B cell (primary cell): Measurements from ENCODE around the gene TSPO. TPM values are rescaled to one million over a fixed set of nuclear protein-coding genes. Genes with fewer than 3 reads are reported as not detected.

ENCODE experiments used
- ATAC-seq: fragments of 200-7000 bp; cut with Tn5 transposase; one replicate; pipeline ENCODE4 v1.10.0; 2021; ENCODE audit warnings: low read depth, mild to moderate bottlenecking, moderate number of reproducible peaks, moderate library complexity
- CTCF ChIA-PET: fragments of 350-600 bp; sonication (Branson Sonifier 250); formaldehyde crosslinking; loops from one replicate; lab custom pipeline; 2021; ENCODE audit warnings: antibody characterized with exemption, inconsistent platforms; lab: Charles Lee
- POLR2A ChIA-PET: fragments of 350-600 bp; sonication (Branson Sonifier 250); formaldehyde crosslinking; loops from one replicate; lab custom pipeline; 2021; ENCODE audit warnings: antibody characterized with exemption; lab: Charles Lee
- DNase-seq: peaks from one replicate; pipeline ENCODE4 v3.0.0; 2013
- H2AFZ ChIP-seq: 2 replicates; pipeline ENCODE4 v1.6.1; 2012; ENCODE audit warnings: mild to moderate bottlenecking, low read depth, low read length; ENCODE audit not compliant: insufficient read depth, poor library complexity, severe bottlenecking
- H3K27ac ChIP-seq, 2 donors: 1 replicate in 1 of 2; 2 replicates in 1 of 2; pipeline ENCODE4 v1.5.1; 2012 to 2013; ENCODE audit warnings: low read length in 2 of 2, mild to moderate bottlenecking in 2 of 2, moderate library complexity in 1 of 2
- H3K27me3 ChIP-seq, 4 experiments: fragments of 200-600 bp in 1 of 4; sonication (generic) in 1 of 4; replicated peaks in 1 of 4; 1 replicate in 2 of 4; 2 replicates in 2 of 4; pipeline versions ENCODE4 v1.6.1 to v1.7.0; 2013 to 2016; ENCODE audit warnings: low read length in 3 of 4, mild to moderate bottlenecking in 2 of 4, mixed read lengths in 1 of 4, moderate library complexity in 1 of 4; ENCODE audit not compliant: insufficient read depth in 4 of 4, control insufficient read depth in 3 of 4; ENCODE audit errors: control extremely low read depth in 1 of 4
- H3K36me3 ChIP-seq, 2 experiments: replicated peaks in 1 of 2; 1 replicate in 1 of 2; 2 replicates in 1 of 2; pipeline versions ENCODE4 v1.6.1 to v1.7.1; 2013; ENCODE audit warnings: low read length in 1 of 2; ENCODE audit not compliant: insufficient read depth in 2 of 2, control insufficient read depth in 1 of 2; ENCODE audit errors: control extremely low read depth in 1 of 2, extremely low read depth in 1 of 2
- H3K4me1 ChIP-seq, 2 donors: fragments of 200-600 bp in 1 of 2; sonication (generic) in 1 of 2; 1 replicate in 1 of 2; 2 replicates in 1 of 2; pipeline versions ENCODE4 v1.5.1 to v1.6.1; 2013 to 2017; ENCODE audit warnings: low read length in 2 of 2; ENCODE audit not compliant: control insufficient read depth in 2 of 2, insufficient read depth in 2 of 2
- H3K4me2 ChIP-seq: replicated peaks from 2 replicates; pipeline ENCODE3; 2012; ENCODE audit warnings: mild to moderate bottlenecking, low read depth, low read length; ENCODE audit not compliant: poor library complexity, severe bottlenecking
- H3K4me3 ChIP-seq, 5 experiments: fragments of 200-600 bp in 1 of 5; sonication (generic) in 1 of 5; 1 replicate in 3 of 5; 2 replicates in 2 of 5; pipeline versions ENCODE4 v1.5.1 to v1.7.0; 2011 to 2016; ENCODE audit warnings: low read length in 4 of 5, mild to moderate bottlenecking in 4 of 5, low read depth in 2 of 5, control low read depth in 1 of 5, moderate library complexity in 1 of 5; ENCODE audit not compliant: insufficient read depth in 1 of 5; ENCODE audit errors: control extremely low read depth in 1 of 5, extremely low read depth in 1 of 5
- H3K79me2 ChIP-seq: fragments of 200-600 bp; sonication (generic); one replicate; pipeline ENCODE4 v1.6.0; 2016; ENCODE audit warnings: low read length; ENCODE audit not compliant: control insufficient read depth, insufficient read depth
- H3K9ac ChIP-seq: fragments of 200-600 bp; sonication (generic); 2 replicates; pipeline ENCODE4 v1.6.1; 2017; ENCODE audit warnings: mild to moderate bottlenecking, low read length, moderate library complexity
- H3K9me3 ChIP-seq, 3 donors: one replicate each; pipeline versions ENCODE4 v1.6.1 to v1.7.1; 2013; ENCODE audit warnings: low read length in 2 of 3; ENCODE audit not compliant: control insufficient read depth in 2 of 3, insufficient read depth in 1 of 3; ENCODE audit errors: control extremely low read depth in 1 of 3
- H4K20me1 ChIP-seq: 2 replicates; pipeline ENCODE4 v1.6.0; 2012; ENCODE audit warnings: mild to moderate bottlenecking, low read length; ENCODE audit not compliant: insufficient read depth, control insufficient read depth, poor library complexity, severe bottlenecking
- H3K27ac Mint-ChIP-seq: one replicate; pipeline ENCODE4 v1.8.0; 2021; ENCODE audit warnings: mixed read lengths
- H3K27me3 Mint-ChIP-seq: one replicate; pipeline ENCODE4 v1.8.0; 2021; ENCODE audit warnings: mixed read lengths
- H3K4me1 Mint-ChIP-seq: one replicate; pipeline ENCODE4 v1.8.0; 2021; ENCODE audit warnings: mixed read lengths
- H3K4me3 Mint-ChIP-seq: one replicate; pipeline ENCODE4 v1.8.0; 2021; ENCODE audit warnings: mixed read lengths
- H3K9me3 Mint-ChIP-seq: one replicate; pipeline ENCODE4 v1.8.0; 2022; ENCODE audit warnings: mixed read lengths; ENCODE audit not compliant: insufficient read depth
- EZH2 ChIP-seq: IDR thresholded peaks from 2 replicates; pipeline ENCODE4 v1.6.1; 2012; ENCODE audit warnings: borderline replicate concordance, low read depth, mild to moderate bottlenecking, moderate library complexity, low read length; ENCODE audit not compliant: insufficient read depth, poor library complexity, severe bottlenecking
- WGBS: methylation state at CpG from one replicate; pipeline ENCODE4 v1.1.5; 2013; ENCODE audit warnings: missing lambda C conversion rate; ENCODE audit not compliant: insufficient coverage; 5-methylcytosine and 5-hydroxymethylcytosine counted together
- intact Hi-C: fragments of 100-400 bp; cut with micrococcal nuclease; formaldehyde crosslinking; loops from one replicate; pipeline ENCODE4 v1.10.0; 2022
- polyA plus RNA-seq: library from polyadenylated mRNA; depleted of rRNA; stranded (reverse); fragments of >200 nt; gene quantifications from 2 replicates; pipeline ENCODE4 v1.2.3, GENCODE V29; 2012
- total RNA-seq, 2 donors: library from RNA; stranded (reverse); fragments of 120-200 nt in 1 of 2; gene quantifications; 1 replicate in 1 of 2; 2 replicates in 1 of 2; pipeline versions ENCODE4 v1.2.3 to v1.2.4, GENCODE V29; 2013 to 2022
- TF ChIP-seq, protein P1 (sequence below): fragments of 200-600 bp; IDR thresholded peaks from one replicate; pipeline ENCODE4 v1.8.0; 2022; ENCODE audit warnings: antibody characterized with exemption, mild to moderate bottlenecking

TSPO gene
- total and polyA plus RNA-seq, 2 donors (not counting 1 experiment from before 2014, with no cell fraction given) = 54.9 to 94.2 TPM

DNA sequence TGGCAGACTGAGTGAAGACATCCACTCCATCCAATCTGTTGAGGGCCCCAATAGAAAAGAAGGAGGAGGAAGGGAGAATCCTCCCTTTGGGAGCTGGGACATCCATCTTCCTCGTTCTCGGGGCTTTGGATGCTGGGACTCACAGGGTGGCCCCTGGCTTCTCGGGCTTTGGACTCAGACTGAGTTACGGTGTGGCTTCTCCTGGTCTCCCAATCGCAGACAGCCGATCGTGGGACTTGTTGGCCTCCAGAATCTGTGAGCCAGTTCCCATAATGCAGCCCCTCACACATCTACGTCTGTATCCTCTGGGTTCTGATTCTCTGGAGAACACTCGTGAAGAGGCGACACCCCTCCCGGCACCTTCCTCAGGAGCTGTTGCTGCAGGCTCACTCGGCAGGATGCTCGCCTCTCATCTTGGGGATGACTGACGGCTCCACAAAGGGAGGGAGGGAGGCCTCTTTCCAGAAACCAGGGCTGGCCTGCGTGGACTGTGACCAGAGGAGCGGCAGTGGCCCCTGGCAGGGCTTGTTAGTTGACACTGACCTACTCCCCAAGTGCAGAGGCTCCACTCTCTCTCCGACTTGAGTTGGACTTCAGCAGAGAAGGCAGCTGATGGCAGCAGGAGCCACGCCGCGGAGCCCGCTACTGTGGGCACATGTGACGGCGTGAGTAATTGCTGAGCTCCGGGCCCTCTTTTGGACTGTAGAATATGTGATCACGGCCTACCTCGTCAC, 50.3 kb downstream of the TSPO start:
- 95% methylated on average over 26 of the region's 26 CpGs for WGBS
- Histone ChIP-seq H3K4me1 (peaks cover 0 to 5% of the 10 kb centered on the region in 2 donors), H3K27ac (no peak overlapping the region), H2AFZ (no peak overlapping the region), H3K9ac (no peak overlapping the region), H4K20me1 (no peaks in the 10 kb centered on the region), H3K36me3 (no peaks in the 10 kb centered on the region), H3K27me3 (peaks cover 0 to 4% (median 1%) of the 10 kb centered on the region in 4 experiments), H3K4me2 (no peak overlapping the region), H3K4me3 (no peak overlapping the region), H3K79me2 (no peaks in the 10 kb centered on the region), H3K9me3 (no peaks in the 10 kb centered on the region)
- Mint-ChIP-seq H3K4me3 (no peak overlapping the region), H3K27me3 (peaks cover 15% of the 10 kb centered on the region), H3K9me3 (no peaks in the 10 kb centered on the region), H3K27ac (no peak overlapping the region), H3K4me1 (peaks cover 3% of the 10 kb centered on the region)
- intact Hi-C loops = no loop called here
- ATAC-seq = no peak
- CTCF ChIA-PET = no interaction called here
- no peak for DNase-seq
- POLR2A ChIA-PET = interaction anchor here (0.7 kb wide), 1 partner anchor 11 kb away, joined by 4 read pairs; no protein-coding TSS in a partner anchor
- TF ChIP-seq, protein P1, sequence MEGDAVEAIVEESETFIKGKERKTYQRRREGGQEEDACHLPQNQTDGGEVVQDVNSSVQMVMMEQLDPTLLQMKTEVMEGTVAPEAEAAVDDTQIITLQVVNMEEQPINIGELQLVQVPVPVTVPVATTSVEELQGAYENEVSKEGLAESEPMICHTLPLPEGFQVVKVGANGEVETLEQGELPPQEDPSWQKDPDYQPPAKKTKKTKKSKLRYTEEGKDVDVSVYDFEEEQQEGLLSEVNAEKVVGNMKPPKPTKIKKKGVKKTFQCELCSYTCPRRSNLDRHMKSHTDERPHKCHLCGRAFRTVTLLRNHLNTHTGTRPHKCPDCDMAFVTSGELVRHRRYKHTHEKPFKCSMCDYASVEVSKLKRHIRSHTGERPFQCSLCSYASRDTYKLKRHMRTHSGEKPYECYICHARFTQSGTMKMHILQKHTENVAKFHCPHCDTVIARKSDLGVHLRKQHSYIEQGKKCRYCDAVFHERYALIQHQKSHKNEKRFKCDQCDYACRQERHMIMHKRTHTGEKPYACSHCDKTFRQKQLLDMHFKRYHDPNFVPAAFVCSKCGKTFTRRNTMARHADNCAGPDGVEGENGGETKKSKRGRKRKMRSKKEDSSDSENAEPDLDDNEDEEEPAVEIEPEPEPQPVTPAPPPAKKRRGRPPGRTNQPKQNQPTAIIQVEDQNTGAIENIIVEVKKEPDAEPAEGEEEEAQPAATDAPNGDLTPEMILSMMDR = no peak
- no peak for TF ChIP-seq EZH2

DNA sequence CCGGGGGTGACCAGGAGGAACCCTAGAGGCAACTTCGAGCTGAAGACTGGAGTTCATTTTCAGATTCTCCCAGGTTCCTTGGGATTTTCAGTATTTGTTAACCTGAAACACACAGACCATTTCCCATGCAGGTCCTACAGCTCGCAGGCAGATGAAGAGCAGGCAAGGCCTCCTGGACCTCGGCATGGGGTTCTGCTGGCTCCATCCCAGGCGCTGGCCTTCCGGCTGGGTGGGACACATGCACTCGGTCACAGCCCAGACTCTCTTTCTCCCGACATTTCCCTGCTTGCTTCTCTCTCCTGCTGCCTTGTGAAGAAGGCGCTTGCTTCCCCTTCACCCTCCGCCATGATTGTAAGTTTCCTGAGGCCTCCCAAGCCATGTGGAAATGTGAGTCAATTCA, 51.0 kb downstream of the TSPO start:
- Histone ChIP-seq H2AFZ (no peak overlapping the region), H3K79me2 (no peaks in the 10 kb centered on the region), H3K36me3 (no peaks in the 10 kb centered on the region), H3K4me3 (no peak overlapping the region), H3K27ac (no peak overlapping the region), H3K9ac (no peak overlapping the region), H4K20me1 (no peaks in the 10 kb centered on the region), H3K4me1 (peaks cover 0 to 5% of the 10 kb centered on the region in 2 donors), H3K9me3 (no peaks in the 10 kb centered on the region), H3K4me2 (no peak overlapping the region), H3K27me3 (peaks cover 0 to 10% (median 1%) of the 10 kb centered on the region in 4 experiments)
- intact Hi-C loops = no loop called here
- ATAC-seq (no peak), DNase-seq (no peak)
- Mint-ChIP-seq H3K27me3 (peaks cover 11% of the 10 kb centered on the region), H3K27ac (no peak overlapping the region), H3K4me3 (no peak overlapping the region), H3K4me1 (peaks cover 3% of the 10 kb centered on the region), H3K9me3 (no peaks in the 10 kb centered on the region)
- POLR2A ChIA-PET = no interaction called here
- WGBS = 99% methylated on average over 9 of the region's 10 CpGs
- no peak for TF ChIP-seq EZH2
- TF ChIP-seq, protein P1 = no peak
- CTCF ChIA-PET = no interaction called here
